ENCODE measurements around the gene GP1BB.

GP1BB gene

GRCh38 chr22:19767427-19768341, 44.3 kb downstream of the GP1BB start:
- DNase-seq = no peak

- DNase-seq = no peak
These were observed 46.0 kb downstream of the GP1BB start for GRCh38 chr22:19769393-19769715.

- no peak for DNase-seq
These were observed 47.2 kb downstream of the GP1BB start for GRCh38 chr22:19770349-19771220.

GRCh38 chr22:19772422-19772672, 49.0 kb downstream of the GP1BB start:
- DNase-seq = no peak

GRCh38 chr22:19772673-19773469, 49.5 kb downstream of the GP1BB start:
- no peak for DNase-seq

GRCh38 chr22:19773470-19774040, 50.2 kb downstream of the GP1BB start:
- DNase-seq = no peak
